SK-N-SH treated with all-trans-retinoic acid at 6 μM for 48 hours (cell line): ENCODE data around the gene SLC22A5.

ENCODE experiments used
- ATAC-seq: fragments of 200-7000 bp; cut with Tn5 transposase; 3 replicates; pipeline ENCODE4 v1.9.1; 2020; ENCODE audit warnings: mild to moderate bottlenecking, moderate library complexity
- ARNTL ChIP-seq: fragments of 450-650 bp; formaldehyde crosslinking; IDR thresholded peaks from 2 replicates; pipeline ENCODE4 v1.5.0; 2020; ENCODE audit warnings: low read depth, mild to moderate bottlenecking, moderate library complexity, borderline replicate concordance
- BACH2 ChIP-seq: fragments of 250-450 bp; sonication (Bioruptor Pico); IDR thresholded peaks from 2 replicates; pipeline ENCODE4 v1.9.0; 2021; ENCODE audit warnings: mild to moderate bottlenecking, borderline replicate concordance
- CREB5 ChIP-seq: fragments of 250-450 bp; sonication (Bioruptor Pico); IDR thresholded peaks from 2 replicates; pipeline ENCODE4 v1.5.1; 2020; ENCODE audit warnings: low read depth, mild to moderate bottlenecking, moderate library complexity
- CSDC2 ChIP-seq: fragments of 250-450 bp; sonication (Bioruptor Pico); IDR thresholded peaks from 2 replicates; pipeline ENCODE4 v1.5.0; 2020; ENCODE audit warnings: mild to moderate bottlenecking, moderate library complexity
- ESRRG ChIP-seq: fragments of 250-450 bp; sonication (Bioruptor Pico); IDR thresholded peaks from 2 replicates; pipeline ENCODE4 v1.6.1; 2021; ENCODE audit warnings: mild to moderate bottlenecking
- GLIS3 ChIP-seq: fragments of 250-450 bp; sonication (Bioruptor Pico); IDR thresholded peaks from 2 replicates; pipeline ENCODE4 v1.5.0; 2020; ENCODE audit warnings: mild to moderate bottlenecking, moderate library complexity
- OSR1 ChIP-seq: fragments of 250-450 bp; sonication (Bioruptor Pico); IDR thresholded peaks from 2 replicates; pipeline ENCODE4 v1.8.0; 2022; ENCODE audit warnings: moderate library complexity, mild to moderate bottlenecking, inconsistent platforms
- PATZ1 ChIP-seq: fragments of 250-450 bp; sonication (Bioruptor Pico); IDR thresholded peaks from 2 replicates; pipeline ENCODE4 v1.8.0; 2020; ENCODE audit warnings: mild to moderate bottlenecking, moderate library complexity, borderline replicate concordance
- POU6F1 ChIP-seq: fragments of 250-450 bp; sonication (Bioruptor Pico); IDR thresholded peaks from 2 replicates; pipeline ENCODE4 v1.8.0; 2021; ENCODE audit warnings: low read depth, mild to moderate bottlenecking, moderate library complexity, borderline replicate concordance
- PPARA ChIP-seq: fragments of 250-450 bp; sonication (Bioruptor Pico); IDR thresholded peaks from 2 replicates; pipeline ENCODE4 v1.5.0; 2020; ENCODE audit warnings: mild to moderate bottlenecking, borderline replicate concordance
- RARB ChIP-seq: fragments of 250-450 bp; sonication (Bioruptor Pico); IDR thresholded peaks from 2 replicates; pipeline ENCODE4 v1.8.0; 2021; ENCODE audit warnings: mild to moderate bottlenecking, moderate library complexity
- SNAI2 ChIP-seq: fragments of 250-450 bp; sonication (Bioruptor Pico); IDR thresholded peaks from 2 replicates; pipeline ENCODE4 v1.5.0; 2020; ENCODE audit warnings: mild to moderate bottlenecking, moderate library complexity
- TCF4 ChIP-seq: fragments of 250-450 bp; sonication (Bioruptor Pico); IDR thresholded peaks from 2 replicates; pipeline ENCODE4 v1.8.0; 2021; ENCODE audit warnings: mild to moderate bottlenecking, moderate library complexity, borderline replicate concordance
- TOX ChIP-seq: fragments of 250-450 bp; sonication (Bioruptor Pico); IDR thresholded peaks from 2 replicates; pipeline ENCODE4 v1.8.0; 2021; ENCODE audit warnings: mild to moderate bottlenecking, moderate library complexity, borderline replicate concordance
- TSHZ2 ChIP-seq: fragments of 250-450 bp; sonication (Bioruptor Pico); IDR thresholded peaks from 2 replicates; pipeline ENCODE4 v1.5.0; 2020; ENCODE audit warnings: mild to moderate bottlenecking, moderate library complexity
- ZC3H10 ChIP-seq: fragments of 250-450 bp; sonication (Bioruptor Pico); IDR thresholded peaks from 2 replicates; pipeline ENCODE4 v1.5.1; 2021; ENCODE audit warnings: mild to moderate bottlenecking, moderate library complexity
- ZFP3 ChIP-seq: fragments of 250-450 bp; sonication (Bioruptor Pico); IDR thresholded peaks from 2 replicates; pipeline ENCODE4 v1.5.0; 2020; ENCODE audit warnings: mild to moderate bottlenecking, moderate library complexity
- ZFP30 ChIP-seq: fragments of 450-650 bp; formaldehyde crosslinking; IDR thresholded peaks from 2 replicates; pipeline ENCODE4 v1.5.0; 2022; ENCODE audit warnings: mild to moderate bottlenecking, moderate library complexity
- ZNF565 ChIP-seq: fragments of 450-650 bp; formaldehyde crosslinking; conservative IDR thresholded peaks from 2 replicates; pipeline ENCODE4 v1.5.0; 2020; ENCODE audit warnings: low read depth, mild to moderate bottlenecking, moderate library complexity
- ZNF70 ChIP-seq: fragments of 450-650 bp; formaldehyde crosslinking; IDR thresholded peaks from 2 replicates; pipeline ENCODE4 v1.5.0; 2020; ENCODE audit warnings: mild to moderate bottlenecking, moderate library complexity
- ZNF8 ChIP-seq: fragments of 450-650 bp; formaldehyde crosslinking; IDR thresholded peaks from 2 replicates; pipeline ENCODE4 v1.5.0; 2020; ENCODE audit warnings: mild to moderate bottlenecking, moderate library complexity

The SLC22A5 gene

GRCh38 chr5:132424167-132424880 is 54.8 kb downstream of the SLC22A5 start:
- ATAC-seq = no peak
- no peak for TF ChIP-seq CSDC2 (CRISPR knock-in tag)
- no peak for TF ChIP-seq ARNTL (CRISPR knock-in tag)
- TF ChIP-seq PPARA (CRISPR knock-in tag) = no peak
- TF ChIP-seq POU6F1 = no peak
- no peak for TF ChIP-seq SNAI2 (CRISPR knock-in tag)
- no peak for TF ChIP-seq GLIS3 (CRISPR knock-in tag)
- no peak for TF ChIP-seq OSR1
- no peak for TF ChIP-seq TSHZ2 (CRISPR knock-in tag)
- no peak for TF ChIP-seq ZFP30
- no peak for TF ChIP-seq RARB
- TF ChIP-seq ZNF70 = no peak
- no peak for TF ChIP-seq TOX (CRISPR knock-in tag)
- TF ChIP-seq BACH2 (CRISPR knock-in tag) = no peak
- TF ChIP-seq ZC3H10 (CRISPR knock-in tag) = no peak
- TF ChIP-seq PATZ1 = no peak
- TF ChIP-seq TCF4 (CRISPR knock-in tag) = no peak
- no peak for TF ChIP-seq ZNF8 (CRISPR knock-in tag)
- no peak for TF ChIP-seq ZFP3 (CRISPR knock-in tag)
- no peak for TF ChIP-seq CREB5 (CRISPR knock-in tag)
- no peak for TF ChIP-seq ESRRG (CRISPR knock-in tag)

GRCh38 chr5:132425009-132425937 is 55.8 kb downstream of the SLC22A5 start:
- TF ChIP-seq ZFP3 (CRISPR knock-in tag) = no peak
- ATAC-seq = peak; percentile 13; the same call in 2 of the 3 replicates

GRCh38 chr5:132425975-132426524 is 56.5 kb downstream of the SLC22A5 start:
- ATAC-seq = no peak

More at GRCh38 chr5:132425975-132426524, 56.5 kb downstream of the SLC22A5 start:
- no peak for TF ChIP-seq RARB
- no peak for TF ChIP-seq OSR1
- TF ChIP-seq PATZ1 = no peak
- no peak for TF ChIP-seq ZNF565 (CRISPR knock-in tag)
- no peak for TF ChIP-seq ESRRG (CRISPR knock-in tag)
- TF ChIP-seq ZNF8 (CRISPR knock-in tag) = no peak
- no peak for TF ChIP-seq TOX (CRISPR knock-in tag)
- no peak for TF ChIP-seq PPARA (CRISPR knock-in tag)
- no peak for TF ChIP-seq GLIS3 (CRISPR knock-in tag)
- no peak for TF ChIP-seq ARNTL (CRISPR knock-in tag)
- no peak for TF ChIP-seq CREB5 (CRISPR knock-in tag)
- TF ChIP-seq ZNF70 = no peak
